ENCODE measurements around the gene IFI35.

- TF ChIP-seq POLR2AphosphoS5 (IDR thresholded peaks at IDR 0.05) (no peak), CTCF (IDR thresholded peaks at IDR 0.05) (no peak)
These were observed 36.7 kb downstream of the IFI35 start for GRCh38 chr17:43043307-43043706.

Measured in stomach (tissue), 4 donors.